ENCODE results near the gene ANLN. TPM values are rescaled to one million over a fixed set of nuclear protein-coding genes. Genes with fewer than 3 reads are reported as not detected.

Gene ANLN
- total RNA-seq, 1 experiment from 2014 or later: 78.9 TPM

DNA sequence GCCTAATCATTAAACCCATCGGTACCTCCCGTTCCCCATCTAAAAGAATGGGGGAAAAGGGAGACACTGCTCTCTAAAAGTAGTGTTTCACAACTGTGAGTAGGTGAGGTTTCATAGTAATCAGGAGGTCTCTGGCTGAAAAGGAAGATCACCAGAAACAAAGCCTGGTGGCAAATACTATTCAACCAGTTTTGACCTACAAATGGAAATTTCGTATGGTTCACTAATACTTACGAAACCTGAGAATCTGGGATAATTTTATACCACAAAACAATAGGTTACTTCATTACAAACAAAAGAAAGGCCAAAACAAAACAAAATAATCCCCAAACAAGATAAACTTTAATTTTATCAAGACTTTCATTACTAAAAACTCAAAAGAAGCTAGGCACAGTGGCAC, 28.4 kb upstream of the ANLN start:
- H3K9me3 ChIP-seq (ENCODE audit: control insufficient read depth, low read depth, low read length): no peaks in the 10 kb centered on the region
- no peaks in the 10 kb centered on the region for H3K23me2 ChIP-seq (ENCODE audit: insufficient read length, low read depth, low read length, poor library complexity, severe bottlenecking)
- H3K18ac ChIP-seq (ENCODE audit: insufficient read length, low read depth, low read length): no peak overlapping the region
- no peak overlapping the region for H3K56ac ChIP-seq (ENCODE audit: insufficient read length, low read depth, low read length)
- H4K91ac ChIP-seq (ENCODE audit: insufficient read length, low read depth, low read length): no peak overlapping the region
- H3K79me2 ChIP-seq (ENCODE audit: insufficient read depth, low read length): no peaks in the 10 kb centered on the region
- H3K4me1 ChIP-seq (ENCODE audit: insufficient read depth, low read length): peaks cover 4% of the 10 kb centered on the region
- H3K9me3 Mint-ChIP-seq: no peaks in the 10 kb centered on the region; a peak in 2 of 5 replicates
- no peak overlapping the region for H3K27ac Mint-ChIP-seq
- peaks cover 30 to 34% of the 10 kb centered on the region in 2 experiments for H3K4me1 Mint-ChIP-seq
- no peak overlapping the region for H3K4me3 Mint-ChIP-seq
- no peak overlapping the region for H4K8ac ChIP-seq (replicated peaks; ENCODE audit: insufficient read length, low read depth, low read length)
- H4K5ac ChIP-seq (ENCODE audit: insufficient read length, low read depth, low read length): no peak overlapping the region
- no peak overlapping the region for H3K4me2 ChIP-seq (ENCODE audit: insufficient read depth, insufficient read length, low read length)
- H2BK12ac ChIP-seq (ENCODE audit: insufficient read length, low read depth, low read length): no peak overlapping the region
- TF ChIP-seq, protein P1, sequence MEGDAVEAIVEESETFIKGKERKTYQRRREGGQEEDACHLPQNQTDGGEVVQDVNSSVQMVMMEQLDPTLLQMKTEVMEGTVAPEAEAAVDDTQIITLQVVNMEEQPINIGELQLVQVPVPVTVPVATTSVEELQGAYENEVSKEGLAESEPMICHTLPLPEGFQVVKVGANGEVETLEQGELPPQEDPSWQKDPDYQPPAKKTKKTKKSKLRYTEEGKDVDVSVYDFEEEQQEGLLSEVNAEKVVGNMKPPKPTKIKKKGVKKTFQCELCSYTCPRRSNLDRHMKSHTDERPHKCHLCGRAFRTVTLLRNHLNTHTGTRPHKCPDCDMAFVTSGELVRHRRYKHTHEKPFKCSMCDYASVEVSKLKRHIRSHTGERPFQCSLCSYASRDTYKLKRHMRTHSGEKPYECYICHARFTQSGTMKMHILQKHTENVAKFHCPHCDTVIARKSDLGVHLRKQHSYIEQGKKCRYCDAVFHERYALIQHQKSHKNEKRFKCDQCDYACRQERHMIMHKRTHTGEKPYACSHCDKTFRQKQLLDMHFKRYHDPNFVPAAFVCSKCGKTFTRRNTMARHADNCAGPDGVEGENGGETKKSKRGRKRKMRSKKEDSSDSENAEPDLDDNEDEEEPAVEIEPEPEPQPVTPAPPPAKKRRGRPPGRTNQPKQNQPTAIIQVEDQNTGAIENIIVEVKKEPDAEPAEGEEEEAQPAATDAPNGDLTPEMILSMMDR (conservative IDR thresholded peaks at IDR 0.05): no peak
- H3K27ac ChIP-seq (ENCODE audit: insufficient read length, low read depth, low read length): no peak overlapping the region
- H2AFZ ChIP-seq (ENCODE audit: low read length): no peak overlapping the region
- peaks cover 54% of the 10 kb centered on the region for H3K27me3 ChIP-seq (ENCODE audit: insufficient read depth, low read length)
- H2BK15ac ChIP-seq (ENCODE audit: low read depth, low read length): no peak overlapping the region
- no peak for DNase-seq
- H3K14ac ChIP-seq (ENCODE audit: insufficient read depth, low read length): no peak overlapping the region
- peaks cover 99% of the 10 kb centered on the region for H3K27me3 Mint-ChIP-seq (ENCODE audit: low read depth)
- no peak overlapping the region for H3T11ph ChIP-seq (ENCODE audit: low read length)
- H2BK20ac ChIP-seq (ENCODE audit: low read depth, low read length, poor library complexity, severe bottlenecking): no peak overlapping the region
- H4K20me1 ChIP-seq (ENCODE audit: control insufficient read depth, insufficient read depth, insufficient read length): no peaks in the 10 kb centered on the region
- no peak overlapping the region for H3K4ac ChIP-seq (ENCODE audit: low read depth, low read length)
- H3K36me3 Mint-ChIP-seq (ENCODE audit: insufficient read depth in 1 of 3, low read depth in 3 of 3): no peaks in the 10 kb centered on the region
- H2BK5ac ChIP-seq (ENCODE audit: insufficient read length, low read length): no peak overlapping the region
- no CpG with 5 or more reads among the region's 4 CpGs for WGBS (ENCODE audit: extremely low coverage, insufficient read length, low lambda C conversion rate)
- H3K9ac ChIP-seq (ENCODE audit: extremely low read depth, insufficient read length, low read length): no peak overlapping the region
- no peak overlapping the region for H3K23ac ChIP-seq (ENCODE audit: insufficient read length, low read depth, low read length)
- H2BK120ac ChIP-seq (ENCODE audit: low read depth, low read length, poor library complexity, severe bottlenecking): no peak overlapping the region
- H3K79me1 ChIP-seq (ENCODE audit: insufficient read depth, low read depth, low read length, poor library complexity, severe bottlenecking): no peaks in the 10 kb centered on the region
- H2AK5ac ChIP-seq (ENCODE audit: insufficient read length, low read length): no peak overlapping the region

Measured in H9 (cell line).